Erythroblast (primary cell): ENCODE results near the gene ARL15.

ENCODE experiments used
- GATA1 ChIP-seq: IDR thresholded peaks from 2 replicates; pipeline ENCODE4 v1.6.1; 2011; ENCODE audit warnings: low read depth, mild to moderate bottlenecking, control low read depth, low read length, moderate library complexity
- POLR2A ChIP-seq: IDR thresholded peaks from 2 replicates; pipeline ENCODE4 v1.6.1; 2011; ENCODE audit warnings: mild to moderate bottlenecking, low read length

GRCh38 chr5:54307583-54307982 lies 2.8 kb downstream of the ARL15 start:
- TF ChIP-seq POLR2A = no peak
- TF ChIP-seq GATA1 = no peak
